ENCODE data around the gene AK9.

The AK9 gene

DNA sequence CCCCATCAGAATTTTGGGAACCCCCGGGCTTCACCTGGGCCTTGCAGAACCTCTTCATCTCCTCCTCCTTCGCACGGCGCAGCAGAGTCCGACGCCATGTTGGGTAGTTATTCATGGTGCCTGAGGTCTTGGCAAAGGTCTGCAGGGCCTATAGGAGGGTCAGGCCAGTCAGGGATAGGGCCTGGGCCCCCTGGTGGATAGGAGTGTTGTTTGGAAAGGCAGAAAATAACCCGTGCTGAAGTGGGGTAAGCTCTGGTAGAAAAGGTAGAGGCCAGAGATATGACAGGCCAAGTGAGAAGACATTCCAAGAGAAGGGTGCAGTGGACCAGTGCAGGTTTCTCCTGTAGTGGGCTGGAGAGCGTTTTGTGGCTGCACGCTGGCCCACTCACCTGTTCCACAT lies 245.6 kb downstream of the AK9 start:
- TF ChIP-seq, protein P1, sequence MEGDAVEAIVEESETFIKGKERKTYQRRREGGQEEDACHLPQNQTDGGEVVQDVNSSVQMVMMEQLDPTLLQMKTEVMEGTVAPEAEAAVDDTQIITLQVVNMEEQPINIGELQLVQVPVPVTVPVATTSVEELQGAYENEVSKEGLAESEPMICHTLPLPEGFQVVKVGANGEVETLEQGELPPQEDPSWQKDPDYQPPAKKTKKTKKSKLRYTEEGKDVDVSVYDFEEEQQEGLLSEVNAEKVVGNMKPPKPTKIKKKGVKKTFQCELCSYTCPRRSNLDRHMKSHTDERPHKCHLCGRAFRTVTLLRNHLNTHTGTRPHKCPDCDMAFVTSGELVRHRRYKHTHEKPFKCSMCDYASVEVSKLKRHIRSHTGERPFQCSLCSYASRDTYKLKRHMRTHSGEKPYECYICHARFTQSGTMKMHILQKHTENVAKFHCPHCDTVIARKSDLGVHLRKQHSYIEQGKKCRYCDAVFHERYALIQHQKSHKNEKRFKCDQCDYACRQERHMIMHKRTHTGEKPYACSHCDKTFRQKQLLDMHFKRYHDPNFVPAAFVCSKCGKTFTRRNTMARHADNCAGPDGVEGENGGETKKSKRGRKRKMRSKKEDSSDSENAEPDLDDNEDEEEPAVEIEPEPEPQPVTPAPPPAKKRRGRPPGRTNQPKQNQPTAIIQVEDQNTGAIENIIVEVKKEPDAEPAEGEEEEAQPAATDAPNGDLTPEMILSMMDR (IDR thresholded peaks at IDR 0.05), result no peak

DNA sequence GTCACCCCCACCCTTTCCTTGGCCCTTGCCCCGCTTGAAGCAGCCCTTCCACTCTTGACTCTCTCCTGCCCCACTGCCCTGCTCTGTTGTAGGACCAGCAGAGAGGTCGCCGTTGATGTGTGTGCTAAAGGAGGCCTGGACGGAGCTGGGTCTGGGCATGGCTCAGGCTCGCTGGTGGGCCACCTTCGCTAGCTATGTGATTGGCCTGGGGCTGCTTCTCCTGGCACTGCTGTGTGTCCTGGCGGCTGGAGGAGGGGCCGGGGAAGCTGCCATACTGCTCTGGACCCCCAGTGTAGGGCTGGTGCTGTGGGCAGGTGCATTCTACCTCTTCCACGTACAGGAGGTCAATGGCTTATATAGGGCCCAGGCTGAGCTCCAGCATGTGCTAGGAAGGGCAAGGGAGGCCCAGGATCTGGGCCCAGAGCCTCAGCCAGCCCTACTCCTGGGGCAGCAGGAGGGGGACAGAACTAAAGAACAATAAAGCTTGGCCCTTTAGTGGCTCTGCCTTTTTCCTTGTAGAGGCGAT lies 247.5 kb downstream of the AK9 start:
- TF ChIP-seq, protein P1 (IDR thresholded peaks at IDR 0.05), result no peak
